ENCODE data around the gene CASKIN1. TPM values are rescaled to one million over a fixed set of nuclear protein-coding genes. Genes with fewer than 3 reads are reported as not detected.
A peak's percentile ranks its signal among the peaks of the same experiment; 100 is the strongest.

Gene CASKIN1
- total RNA-seq, 6 donors from 2014 or later = 0.06 to 1.0 (median 0.15) TPM; not detected in 3

GRCh38 chr16:2194852-2195321, 1.5 kb downstream of the CASKIN1 start:
- Histone ChIP-seq H3K27ac (no peak overlapping the region), H3K36me3 (no peaks in the 10 kb centered on the region), H3K27me3 (peaks cover 0 to 28% (median 21%) of the 10 kb centered on the region in 4 donors), H3K9me3 (no peaks in the 10 kb centered on the region), H3K4me3 (no peak overlapping the region), H3K4me1 (peaks cover 11 to 20% (median 14%) of the 10 kb centered on the region in 4 donors)
- peak in 1 of 2 donors; percentile 65 for DNase-seq
- 0 to 8% methylated on average over 2 to 8 of the region's 10 CpGs for WGBS, 2 donors
- TF ChIP-seq EP300 (IDR thresholded peaks at IDR 0.05) = no peak
- peak; percentile 39 to 67 (median 50) for TF ChIP-seq CTCF (IDR thresholded peaks at IDR 0.05)
- peak; percentile 28 to 53 for ATAC-seq (ENCODE audit: low FRiP score in 2 of 2)

- DNase-seq = peak in 1 of 2 donors; percentile 64
- Histone ChIP-seq H3K36me3 (no peaks in the 10 kb centered on the region), H3K4me3 (no peak overlapping the region), H3K27me3 (peaks cover 0 to 28% (median 21%) of the 10 kb centered on the region in 4 donors), H3K4me1 (peaks cover 11 to 20% (median 14%) of the 10 kb centered on the region in 4 donors), H3K9me3 (no peaks in the 10 kb centered on the region), H3K27ac (no peak overlapping the region)
- WGBS, 2 donors = 67% methylated on average over 16 of the region's 16 CpGs; no CpG with 5 or more reads in 1 of the 2 donors
- no peak for ATAC-seq (ENCODE audit: low FRiP score in 2 of 2)
- TF ChIP-seq POLR2AphosphoS5 (IDR thresholded peaks at IDR 0.05) (no peak), EP300 (IDR thresholded peaks at IDR 0.05) (no peak), CTCF (IDR thresholded peaks at IDR 0.05) (no peak), POLR2A (IDR thresholded peaks at IDR 0.05) (no peak)
Measured at GRCh38 chr16:2194166-2194834, 2.1 kb downstream of the CASKIN1 start.

- DNase-seq = no peak
- Histone ChIP-seq H3K4me1 (peaks cover 8 to 15% (median 11%) of the 10 kb centered on the region in 4 donors), H3K9me3 (no peaks in the 10 kb centered on the region), H3K27ac (no peak overlapping the region), H3K4me3 (no peak overlapping the region), H3K27me3 (peaks cover 0 to 18% (median 13%) of the 10 kb centered on the region in 4 donors), H3K36me3 (no peaks in the 10 kb centered on the region)
- 88 to 96% methylated on average over 9 to 11 of the region's 11 CpGs for WGBS, 2 donors
- TF ChIP-seq EP300 (IDR thresholded peaks at IDR 0.05) (no peak), POLR2A (IDR thresholded peaks at IDR 0.05) (no peak)
- no peak for ATAC-seq (ENCODE audit: low FRiP score in 2 of 2)
Measured at GRCh38 chr16:2191446-2191706, 5.0 kb downstream of the CASKIN1 start.

- Histone ChIP-seq H3K36me3 (no peaks in the 10 kb centered on the region), H3K27ac (no peak overlapping the region), H3K27me3 (peaks cover 0 to 14% (median 10%) of the 10 kb centered on the region in 4 donors), H3K9me3 (no peaks in the 10 kb centered on the region), H3K4me1 (peaks cover 4 to 11% (median 8%) of the 10 kb centered on the region in 4 donors), H3K4me3 (no peak overlapping the region)
- WGBS, 2 donors = 83% methylated on average over 11 to 23 of the region's 25 CpGs
- TF ChIP-seq POLR2A (IDR thresholded peaks at IDR 0.05) (no peak), POLR2AphosphoS5 (IDR thresholded peaks at IDR 0.05) (no peak), CTCF (IDR thresholded peaks at IDR 0.05) (no peak), EP300 (IDR thresholded peaks at IDR 0.05) (no peak)
- ATAC-seq (ENCODE audit: low FRiP score in 2 of 2) (no peak), DNase-seq (peak in 1 of 2 donors; percentile 76)
Measured at GRCh38 chr16:2190659-2191445, 5.6 kb downstream of the CASKIN1 start.

- Histone ChIP-seq H3K36me3 (no peaks in the 10 kb centered on the region), H3K4me3 (no peak overlapping the region), H3K9me3 (no peaks in the 10 kb centered on the region), H3K27ac (no peak overlapping the region), H3K27me3 (peaks cover 0 to 6% (median 3%) of the 10 kb centered on the region in 4 donors), H3K4me1 (peaks cover 0 to 3% (median 1%) of the 10 kb centered on the region in 4 donors)
- DNase-seq = peak in 1 of 2 donors; percentile 79
- 91 to 92% methylated on average over 9 to 18 of the region's 24 CpGs for WGBS, 2 donors
- no peak for TF ChIP-seq CTCF (IDR thresholded peaks at IDR 0.05)
- no peak for TF ChIP-seq EP300 (IDR thresholded peaks at IDR 0.05)
- no peak for TF ChIP-seq POLR2A (IDR thresholded peaks at IDR 0.05)
- no peak for TF ChIP-seq POLR2AphosphoS5 (IDR thresholded peaks at IDR 0.05)
- no peak for ATAC-seq (ENCODE audit: low FRiP score in 2 of 2)
Measured at GRCh38 chr16:2190002-2190658, 6.3 kb downstream of the CASKIN1 start.
